HG03060 (cell line): Measurements from ENCODE around the gene UTP3.
"Not testable (repeated sequence)": the region's sequence is repeated elsewhere in the genome, so short reads cannot be mapped to it uniquely, and the experiment has no call there.

Experiments
- ATAC-seq: cut with Tn5 transposase; IDR thresholded peaks from one replicate; pipeline ENCODE4 v1.9.1; 2021; ENCODE audit warnings: low read depth, moderate number of reproducible peaks; ENCODE audit not compliant: unreplicated experiment

UTP3 gene

GRCh38 chr4:70713453-70714078 lies 25.2 kb downstream of the UTP3 start:
- peak; percentile 33 for ATAC-seq

GRCh38 chr4:70714079-70714887 lies 26.0 kb downstream of the UTP3 start:
- peak; percentile 49 for ATAC-seq

- no peak for ATAC-seq
Measured at GRCh38 chr4:70715097-70715496, 26.8 kb downstream of the UTP3 start.

- no peak for ATAC-seq
Measured at GRCh38 chr4:70718811-70719604, 30.7 kb downstream of the UTP3 start.

GRCh38 chr4:70721747-70722146 lies 33.4 kb downstream of the UTP3 start, which contains the start of gene RUFY3:
TSS of gene RUFY3 (plus strand) at chr4:70721964. CDS start at chr4:70722574, 610 bp downstream.
- no peak for ATAC-seq

- ATAC-seq = no peak
Measured at GRCh38 chr4:70722199-70722791, 34.0 kb downstream of the UTP3 start.

- no peak for ATAC-seq
Measured at GRCh38 chr4:70724463-70724862, 36.1 kb downstream of the UTP3 start.

GRCh38 chr4:70725633-70726032 lies 37.3 kb downstream of the UTP3 start:
- ATAC-seq = no peak

- ATAC-seq = not testable (repeated sequence)
Measured at GRCh38 chr4:70726515-70726914, 38.2 kb downstream of the UTP3 start.

GRCh38 chr4:70728091-70728490 lies 39.8 kb downstream of the UTP3 start:
- ATAC-seq = no peak

- ATAC-seq = not testable (repeated sequence)
Measured at GRCh38 chr4:70732878-70733277, 44.5 kb downstream of the UTP3 start.

GRCh38 chr4:70734168-70734954 lies 46.0 kb downstream of the UTP3 start:
- peak; percentile 92 for ATAC-seq

- ATAC-seq = no peak
Measured at GRCh38 chr4:70734971-70735370, 46.6 kb downstream of the UTP3 start.

- not testable (repeated sequence) for ATAC-seq
Measured at GRCh38 chr4:70735915-70736314, 47.6 kb downstream of the UTP3 start.

- ATAC-seq = no peak
Measured at GRCh38 chr4:70737006-70737405, 48.7 kb downstream of the UTP3 start.

- ATAC-seq = no peak
Measured at GRCh38 chr4:70737409-70737808, 49.1 kb downstream of the UTP3 start.

- no peak for ATAC-seq
Measured at GRCh38 chr4:70739496-70740337, 51.4 kb downstream of the UTP3 start.
